ENCODE data around the gene SPESP1.
"Not testable (repeated sequence)": the region's sequence is repeated elsewhere in the genome, so short reads cannot be mapped to it uniquely, and the experiment has no call there.

The SPESP1 gene

DNA sequence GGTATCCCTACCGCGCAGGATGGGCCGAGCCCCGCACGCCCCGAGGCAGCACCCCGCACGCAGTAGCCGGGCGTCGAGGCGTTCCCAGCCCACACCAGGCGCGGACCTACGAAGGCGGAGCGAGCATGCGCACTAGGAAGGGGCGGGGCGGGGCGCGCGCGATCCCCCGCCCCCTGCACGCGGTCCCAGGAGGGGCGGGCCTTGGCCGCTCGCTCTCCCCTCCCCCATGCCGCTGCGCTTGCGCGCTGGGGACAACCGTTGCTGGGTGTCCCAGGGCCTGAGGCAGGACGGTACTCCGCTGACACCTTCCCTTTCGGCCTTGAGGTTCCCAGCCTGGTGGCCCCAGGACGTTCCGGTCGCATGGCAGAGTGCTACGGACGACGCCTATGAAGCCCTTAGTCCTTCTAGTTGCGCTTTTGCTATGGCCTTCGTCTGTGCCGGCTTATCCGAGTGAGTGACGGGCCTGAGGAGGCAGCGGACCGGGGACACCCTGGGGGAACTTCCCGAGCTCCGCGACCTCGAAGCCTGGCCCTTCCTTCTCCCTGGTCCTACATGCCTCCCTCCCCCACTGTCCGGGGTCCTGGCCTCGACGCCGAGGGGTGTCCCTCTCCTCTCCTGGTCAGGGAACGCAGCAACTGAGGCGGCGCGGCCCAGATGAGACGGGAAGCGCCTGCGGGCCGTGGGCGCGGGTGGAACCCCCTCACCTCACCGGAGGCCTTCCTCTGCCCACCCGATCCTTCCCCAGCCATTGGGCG, at the start of gene SPESP1:
SPESP1 (plus strand) TSS at position 258 of the 755 bp plus-strand sequence; CDS start at position 387, 129 bp downstream.
- DNase-seq, result peak; percentile 51

GRCh38 chr15:68885070-68885469, 45.3 kb upstream of the SPESP1 start:
- DNase-seq, result no peak

- no peak for DNase-seq
These were observed 43.2 kb upstream of the SPESP1 start for GRCh38 chr15:68887120-68887519.

GRCh38 chr15:68887819-68888218, 42.5 kb upstream of the SPESP1 start:
- no peak for DNase-seq

DNA sequence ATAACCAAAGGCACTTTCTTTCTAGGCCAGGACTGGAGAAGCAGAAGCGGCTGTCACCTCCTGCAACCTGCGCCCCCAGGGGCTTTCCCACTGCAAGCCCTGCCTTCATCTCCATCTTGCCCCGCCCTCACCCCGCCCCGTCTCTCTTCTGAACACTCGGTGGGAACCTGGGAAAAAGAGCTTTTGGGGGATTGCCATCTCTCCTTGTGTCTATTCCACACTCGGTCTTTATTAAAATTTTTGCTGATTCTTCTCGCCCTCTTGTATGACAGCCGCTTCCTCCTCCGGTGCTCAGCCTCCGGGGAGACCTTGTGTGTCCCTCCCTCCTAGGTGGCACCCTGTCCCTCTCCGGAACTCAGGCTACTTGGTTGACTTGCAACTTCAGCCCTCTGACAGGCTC, 41.9 kb upstream of the SPESP1 start:
- DNase-seq, result peak; percentile 3

DNA sequence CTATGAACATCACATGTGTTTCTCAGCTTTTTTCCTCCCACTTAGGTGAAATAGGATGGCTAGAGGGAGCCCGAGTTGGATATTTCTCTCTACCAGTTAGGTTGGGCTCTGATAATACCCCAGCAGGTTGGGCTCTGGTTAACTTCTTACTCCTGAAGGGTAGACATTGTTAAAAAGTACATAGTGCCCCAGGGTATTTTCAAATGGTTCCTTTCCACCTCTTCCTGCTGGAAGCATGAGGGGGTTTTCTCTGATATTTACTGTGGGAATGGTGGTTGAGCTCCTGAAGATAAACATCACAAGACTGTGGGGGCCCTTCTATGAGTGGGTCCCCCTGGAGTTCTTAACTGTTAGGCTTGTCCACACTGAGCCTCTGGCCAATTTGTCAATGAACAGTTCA, 36.1 kb upstream of the SPESP1 start:
- no peak for DNase-seq

GRCh38 chr15:68896178-68896577, 34.1 kb upstream of the SPESP1 start:
- no peak for DNase-seq

GRCh38 chr15:68897016-68897415, 33.3 kb upstream of the SPESP1 start:
- no peak for DNase-seq

DNA sequence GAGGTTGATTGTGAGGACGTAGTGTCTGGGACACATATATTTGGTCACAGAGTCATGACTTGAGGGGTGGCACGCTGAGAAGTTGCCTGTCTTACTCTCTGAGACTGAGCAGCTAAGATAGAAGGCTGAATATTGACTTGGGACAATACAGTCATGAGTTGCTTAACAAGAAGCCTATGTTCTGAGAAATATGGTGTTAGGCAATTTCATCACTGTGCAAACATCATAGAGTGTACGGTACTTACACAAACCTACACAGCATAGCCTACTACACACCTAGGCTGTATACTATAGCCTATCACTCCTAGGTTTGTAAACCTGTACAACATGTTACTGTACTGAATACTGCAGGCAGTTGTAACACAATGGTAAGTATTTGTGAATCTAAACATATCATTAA, 30.3 kb upstream of the SPESP1 start:
- no peak for DNase-seq

- no peak for DNase-seq
These were observed 22.9 kb upstream of the SPESP1 start for GRCh38 chr15:68907396-68907923.

DNA sequence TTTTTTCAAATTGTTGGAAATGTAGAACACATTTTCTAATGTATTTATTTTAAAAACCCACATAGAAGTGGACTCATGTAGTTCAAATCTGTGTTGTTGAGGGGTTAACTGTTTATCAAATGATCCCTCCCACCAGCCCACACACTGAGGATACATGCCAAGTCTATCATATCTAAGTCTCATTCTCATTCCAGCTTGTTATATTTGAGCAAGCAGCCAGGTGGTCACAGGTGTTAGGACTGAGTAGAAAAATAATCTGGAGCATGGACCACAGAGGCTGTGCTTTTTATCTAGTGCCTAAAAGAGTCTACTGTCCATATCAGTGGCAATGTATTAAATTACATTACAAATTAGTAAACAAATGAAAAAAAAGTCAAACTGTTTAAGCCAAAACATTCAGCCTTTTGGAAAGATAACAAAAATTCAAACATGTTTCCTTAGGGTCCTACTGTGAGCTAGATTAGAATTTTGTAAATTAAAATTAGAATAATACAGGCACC, 20.7 kb upstream of the SPESP1 start:
- DNase-seq, result no peak

- no peak for DNase-seq
These were observed 20.0 kb upstream of the SPESP1 start for GRCh38 chr15:68910341-68910740.

DNA sequence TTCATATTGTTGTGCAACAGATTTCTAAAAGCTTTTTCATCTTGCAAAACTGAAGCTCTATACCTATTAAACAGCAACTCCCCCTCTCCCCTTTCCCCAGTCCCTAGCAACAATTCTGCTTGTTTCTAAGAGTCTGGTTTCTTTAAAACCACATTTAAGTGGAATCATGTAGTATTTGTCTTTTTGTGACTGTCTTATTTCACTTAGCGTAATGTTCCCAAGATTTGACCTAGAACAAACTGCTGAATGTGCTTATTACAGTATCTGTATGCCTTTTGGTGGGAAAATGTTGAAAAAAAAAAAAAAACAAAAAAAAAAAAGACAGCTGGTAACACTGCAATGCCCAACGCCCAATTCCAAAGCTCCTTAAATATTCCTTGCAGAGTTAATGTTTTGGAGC, 19.5 kb upstream of the SPESP1 start:
- DNase-seq, result no peak

- no peak for DNase-seq
These were observed 8.4 kb upstream of the SPESP1 start for GRCh38 chr15:68921926-68922325.

DNA sequence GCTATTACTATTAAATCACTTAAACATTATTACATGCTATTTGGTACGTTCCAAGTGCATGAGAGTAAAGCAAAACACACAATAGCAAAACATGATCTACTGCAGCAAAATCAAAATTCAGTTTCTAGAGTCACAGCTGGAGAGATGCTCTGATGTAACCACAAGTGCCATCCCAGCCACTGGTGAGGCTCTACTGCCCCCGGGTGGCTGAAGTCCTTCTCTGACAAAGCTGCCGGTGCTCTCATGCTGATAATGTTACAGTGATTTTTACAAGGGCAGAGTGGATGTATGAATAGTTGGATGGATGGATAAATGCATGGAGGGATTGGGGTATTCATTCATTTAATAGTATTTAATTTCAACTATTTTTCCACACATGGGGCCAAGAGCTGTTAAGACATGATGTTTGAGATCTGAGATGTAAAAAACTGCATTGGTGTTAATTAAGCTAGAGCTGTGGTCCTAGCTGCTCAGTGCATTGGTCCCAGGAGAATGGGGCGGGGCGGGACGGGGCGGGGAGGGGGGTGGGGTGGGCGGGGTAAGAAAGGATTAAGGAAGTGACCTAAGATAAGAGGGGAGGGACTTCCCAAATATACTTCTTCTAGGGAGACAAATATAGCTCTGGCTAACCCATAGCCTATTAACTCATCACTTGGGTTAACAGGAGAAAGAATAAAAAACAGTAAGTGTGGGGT, 5.3 kb upstream of the SPESP1 start:
- DNase-seq, result peak; percentile 48

- no peak for DNase-seq
These were observed 2.7 kb downstream of the SPESP1 start for GRCh38 chr15:68933001-68933400.

DNA sequence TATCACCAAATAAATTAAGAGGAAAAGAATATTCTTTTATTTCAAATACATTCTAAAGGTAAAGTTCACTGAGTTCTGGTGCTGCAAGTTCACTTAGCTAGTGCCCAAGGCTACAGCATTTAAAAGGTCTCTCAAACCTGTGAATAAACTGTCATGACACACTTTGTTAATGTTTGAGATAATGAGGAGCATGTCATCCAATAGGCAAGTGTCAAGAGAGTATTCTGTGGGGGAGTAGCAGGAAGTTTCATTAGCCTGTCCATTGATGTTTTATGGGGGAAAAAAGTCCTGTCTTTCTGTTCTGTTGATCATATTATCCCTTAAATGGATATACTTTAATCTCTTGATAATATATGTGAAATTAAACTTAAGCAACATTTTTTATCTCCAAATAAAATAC, 4.0 kb downstream of the SPESP1 start:
- no peak for DNase-seq

DNA sequence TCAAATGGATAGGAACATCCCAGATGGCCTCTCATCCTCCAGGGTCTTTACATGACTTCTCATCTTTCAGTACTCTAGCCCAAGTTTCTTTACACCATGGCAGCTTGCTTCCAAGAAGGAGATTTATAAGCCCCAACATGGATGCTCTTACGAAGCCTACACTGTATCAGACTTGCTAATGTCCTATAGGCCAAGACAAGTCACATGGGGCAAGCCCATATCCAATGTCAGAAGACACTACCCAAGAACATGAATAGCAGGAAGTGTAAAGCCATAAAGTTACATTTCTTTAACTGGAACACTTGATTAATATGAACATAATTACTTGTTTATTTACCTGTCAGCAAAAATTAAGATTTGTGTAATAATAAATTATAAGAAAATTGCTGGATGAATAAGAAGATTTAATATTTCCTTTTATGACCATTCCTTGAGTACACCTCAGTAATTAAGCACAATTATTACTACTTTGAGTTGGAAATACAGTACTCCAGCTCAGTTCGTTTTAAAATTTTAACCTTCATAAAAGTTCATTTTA, 5.1 kb downstream of the SPESP1 start:
- DNase-seq, result no peak

GRCh38 chr15:68939501-68939900, 9.2 kb downstream of the SPESP1 start:
- DNase-seq, result no peak

GRCh38 chr15:68951813-68952212, 21.5 kb downstream of the SPESP1 start:
- no peak for DNase-seq

DNA sequence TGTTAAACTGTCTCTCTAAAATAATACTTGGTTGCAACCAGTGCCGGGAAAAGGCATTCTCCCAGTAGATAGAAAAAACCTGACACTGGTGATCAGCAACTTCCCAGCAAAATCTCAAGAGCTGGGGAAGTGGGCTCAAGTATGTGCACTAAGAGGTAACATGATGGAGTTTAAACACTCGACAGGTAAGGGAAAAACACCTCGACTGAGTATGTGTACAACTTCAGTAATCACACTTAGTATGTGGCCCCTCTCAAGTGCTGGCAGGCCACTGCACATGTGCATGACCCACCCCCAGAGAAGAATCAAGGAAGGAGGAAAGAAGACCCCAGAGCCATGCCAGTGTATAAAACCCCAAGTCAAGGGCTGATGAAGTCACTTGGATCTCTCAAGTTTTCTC, 27.4 kb downstream of the SPESP1 start:
- no peak for DNase-seq

DNA sequence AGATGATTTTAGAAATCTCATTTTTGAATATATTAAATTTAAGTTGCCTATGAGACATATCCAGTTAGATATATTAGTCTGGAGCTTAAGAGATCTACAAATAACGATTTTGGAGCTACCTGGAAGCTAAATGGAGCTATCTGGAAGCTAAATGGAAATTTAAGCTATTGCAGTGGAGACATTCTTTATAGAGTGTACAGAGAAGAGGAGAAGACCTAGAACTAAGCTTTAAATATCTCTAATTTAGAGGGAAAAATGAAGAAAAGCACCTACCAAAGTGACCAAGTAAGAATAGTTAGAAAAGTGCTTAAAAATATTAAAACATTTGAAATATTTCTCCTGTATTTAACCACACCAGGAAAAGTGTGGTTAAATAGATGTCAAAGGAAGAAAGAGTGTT, 28.3 kb downstream of the SPESP1 start:
- DNase-seq, result no peak

DNA sequence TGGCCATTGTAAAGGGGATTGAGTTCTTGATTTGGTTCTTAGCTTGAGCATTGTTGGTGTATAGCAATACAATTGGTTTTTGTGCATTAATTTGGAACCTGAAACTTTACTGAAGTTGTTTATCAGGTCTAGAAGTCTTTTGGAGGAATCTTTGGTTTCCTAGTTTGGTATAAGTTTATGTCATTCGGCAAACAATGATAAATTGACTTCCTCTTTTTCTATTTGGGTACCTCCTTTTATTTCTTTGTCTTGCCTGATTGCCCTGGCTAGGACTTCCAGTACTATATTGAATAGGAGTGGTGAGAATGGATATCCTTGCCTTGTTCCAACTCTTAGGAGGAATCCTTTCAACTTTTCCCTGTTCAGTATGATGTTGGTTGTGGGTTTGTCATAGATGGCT, 32.1 kb downstream of the SPESP1 start:
- no peak for DNase-seq

- not testable (repeated sequence) for DNase-seq
These were observed 33.4 kb downstream of the SPESP1 start for GRCh38 chr15:68963719-68964118.

All from CD4-positive, alpha-beta T cell treated with Interleukin-17A for 1 hour (primary cell).